Fibroblast of upper back skin (primary cell): ENCODE measurements around the gene RPS2.
"Not testable (repeated sequence)": the region's sequence is repeated elsewhere in the genome, so short reads cannot be mapped to it uniquely, and the experiment has no call there.

Source experiments
- DNase-seq: peaks from one replicate; pipeline ENCODE4 v3.0.0-alpha.2; 2013

Gene RPS2

DNA sequence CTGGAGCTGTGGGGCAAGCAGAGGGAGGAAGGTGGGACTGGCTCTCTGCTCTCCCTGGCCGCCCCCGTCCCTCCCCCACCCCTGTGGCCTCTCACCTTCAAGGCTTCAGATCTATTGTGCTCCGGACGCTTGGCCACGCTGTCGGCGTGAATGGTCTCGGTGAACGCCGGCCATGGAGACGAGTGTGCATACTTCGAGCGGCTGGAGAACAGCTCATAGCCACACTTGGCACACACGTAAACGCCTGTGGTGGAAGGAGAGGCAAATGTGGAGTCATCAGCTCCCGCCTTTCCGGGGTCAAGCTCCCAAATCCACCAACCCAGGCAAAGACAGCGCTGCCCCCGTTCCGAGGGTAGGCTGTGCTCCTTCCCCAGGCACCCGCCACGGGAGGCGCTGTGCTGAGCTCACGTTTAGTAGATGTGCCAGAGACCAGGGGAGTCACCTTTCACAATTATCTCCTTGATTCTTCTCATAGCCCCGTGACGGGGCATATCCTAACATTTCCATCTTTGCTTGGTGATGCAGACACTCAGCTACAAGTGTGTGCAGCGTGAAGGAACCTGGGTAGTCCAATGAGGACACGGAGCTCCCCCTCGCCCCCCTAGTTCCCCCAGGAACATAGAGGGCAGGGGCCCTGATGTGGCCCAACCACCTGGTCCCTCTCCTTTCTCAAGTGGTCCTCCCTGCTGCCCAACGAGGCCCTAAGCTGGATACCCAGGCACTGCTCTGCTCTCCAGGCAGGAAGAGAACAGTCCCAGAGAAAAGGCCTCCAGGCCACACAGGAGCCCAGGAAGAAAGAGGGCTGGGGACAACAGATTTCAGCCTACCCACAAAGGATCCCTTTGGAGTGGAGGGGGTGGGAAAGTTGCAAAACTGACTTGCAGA lies 23.2 kb downstream of the RPS2 start:
- peak; percentile 41 for DNase-seq

DNA sequence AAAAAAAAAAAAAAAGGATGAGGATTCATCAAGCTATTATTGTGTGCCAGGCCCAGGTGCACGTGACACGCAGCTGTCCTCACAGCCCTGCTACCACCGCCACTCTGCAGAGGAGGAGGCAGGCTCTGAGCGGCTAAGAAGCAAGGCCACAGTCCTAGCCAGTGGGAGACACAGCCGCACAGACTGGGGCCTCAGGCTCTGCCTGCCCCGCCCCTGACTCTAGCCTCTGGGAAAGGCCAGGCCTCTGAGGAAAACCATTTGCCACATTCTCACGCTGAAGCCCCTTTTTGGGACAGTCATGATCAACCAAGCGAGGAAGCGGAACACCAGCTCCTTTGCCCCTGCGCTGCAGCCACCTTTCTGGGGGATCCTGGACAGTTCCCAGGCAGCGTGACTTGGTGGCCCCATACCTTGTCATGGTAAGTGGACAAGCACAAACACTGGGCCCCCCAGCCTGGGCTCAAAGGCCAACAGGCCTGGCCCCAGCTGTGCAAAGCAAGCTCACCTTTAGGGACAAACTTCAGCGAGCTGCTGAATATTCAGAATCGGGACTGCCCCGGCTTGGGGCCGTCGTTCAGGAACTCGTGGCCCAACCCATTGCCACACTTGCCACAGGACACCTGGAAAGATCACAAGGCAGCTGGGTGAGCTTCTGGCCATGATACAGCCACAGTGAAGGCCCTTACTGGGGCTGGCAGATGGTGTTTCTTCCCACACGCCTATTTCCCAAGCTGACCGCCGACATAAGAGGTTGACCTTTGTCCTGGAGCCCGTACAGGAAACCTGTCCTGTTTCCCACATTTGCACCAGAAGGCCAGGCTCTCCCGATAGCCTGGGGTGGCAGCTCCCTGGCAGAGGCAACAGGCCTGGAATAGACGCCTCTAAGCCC lies 24.1 kb downstream of the RPS2 start:
- no peak for DNase-seq

DNA sequence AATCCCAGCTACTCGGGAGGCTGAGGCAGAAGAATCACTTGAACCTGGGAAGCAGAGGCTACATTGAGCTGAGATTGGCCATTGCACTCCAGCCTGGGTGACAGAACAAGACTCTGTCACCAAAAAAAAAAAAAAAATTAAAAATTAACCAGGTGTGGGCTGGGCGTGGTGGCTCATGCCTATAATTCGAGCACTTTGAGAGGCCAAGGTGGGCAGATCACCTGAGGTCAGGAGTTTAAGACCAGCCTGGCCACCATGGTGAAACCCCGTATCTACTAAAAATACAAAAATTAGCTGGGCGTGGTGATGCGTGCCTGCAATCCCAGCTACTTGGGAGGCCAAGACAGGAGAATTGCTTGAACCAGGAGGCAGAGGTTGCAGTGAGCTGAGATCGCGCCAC lies 24.8 kb downstream of the RPS2 start:
- DNase-seq = not testable (repeated sequence)

DNA sequence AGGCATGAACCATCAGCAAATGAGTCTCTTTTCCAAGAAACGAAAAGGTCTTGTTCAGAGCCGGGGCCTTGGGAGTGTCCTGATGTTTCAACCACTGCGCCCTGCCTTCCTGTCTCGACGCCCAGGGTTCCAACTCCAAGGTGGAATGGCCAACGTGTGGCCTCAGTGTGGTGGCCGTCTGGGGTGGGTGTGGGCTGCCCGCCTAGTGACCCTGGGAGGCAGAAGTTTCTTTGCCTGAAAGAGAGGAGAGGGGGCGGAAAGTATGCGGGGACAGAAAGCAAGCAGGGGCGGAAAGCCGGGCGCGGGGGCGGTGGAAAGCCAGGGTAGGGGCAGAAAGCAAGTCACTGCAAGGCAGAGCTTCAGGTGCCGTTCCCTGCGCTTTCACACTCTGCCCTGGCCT lies 25.7 kb downstream of the RPS2 start:
- DNase-seq = no peak

DNA sequence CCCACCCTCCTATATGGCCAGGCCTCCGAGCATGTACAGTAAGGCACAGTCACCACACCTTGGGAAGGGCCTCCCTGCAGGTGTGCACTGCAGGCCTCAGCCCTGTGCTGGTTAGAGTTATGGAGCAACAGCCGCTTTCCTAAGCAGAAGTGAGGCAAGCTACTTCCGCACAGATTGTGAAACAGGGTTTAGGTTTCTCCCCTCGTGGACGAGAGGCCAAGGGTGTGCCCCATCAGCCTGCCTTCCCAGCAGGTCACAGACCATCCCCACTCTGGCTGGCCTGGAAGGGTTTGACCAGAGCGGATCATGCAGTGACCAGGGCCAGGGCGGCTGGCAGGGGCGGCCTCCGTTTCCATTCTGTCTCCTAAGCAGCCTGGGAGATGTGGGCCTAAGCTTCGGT lies 26.3 kb downstream of the RPS2 start:
- no peak for DNase-seq

DNA sequence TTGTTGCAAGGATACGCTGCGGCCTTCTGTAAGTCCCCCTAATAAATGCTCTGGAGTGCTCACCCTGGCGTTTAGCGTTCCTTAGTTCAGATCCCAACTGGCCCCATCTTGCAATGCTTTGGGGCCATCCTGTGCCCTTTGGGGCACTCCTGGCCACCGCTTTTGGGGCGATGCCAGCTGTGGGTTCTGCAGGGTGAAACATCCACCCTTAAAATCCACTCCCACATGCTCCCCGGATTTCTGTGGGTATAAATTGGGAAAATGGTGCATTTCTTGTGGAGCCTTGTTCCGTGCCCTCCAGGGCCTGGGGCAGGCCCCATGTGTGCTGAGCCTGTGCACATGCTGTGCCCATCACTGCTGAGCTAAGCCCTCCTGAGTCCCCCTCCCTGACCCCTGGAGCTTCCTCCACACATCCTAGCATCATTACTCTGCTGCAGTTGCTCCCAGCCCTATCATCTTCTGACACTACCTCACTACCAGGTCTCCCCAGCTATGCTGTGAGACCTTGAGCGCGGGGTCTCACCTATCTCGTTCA lies 27.6 kb downstream of the RPS2 start:
- DNase-seq = no peak

DNA sequence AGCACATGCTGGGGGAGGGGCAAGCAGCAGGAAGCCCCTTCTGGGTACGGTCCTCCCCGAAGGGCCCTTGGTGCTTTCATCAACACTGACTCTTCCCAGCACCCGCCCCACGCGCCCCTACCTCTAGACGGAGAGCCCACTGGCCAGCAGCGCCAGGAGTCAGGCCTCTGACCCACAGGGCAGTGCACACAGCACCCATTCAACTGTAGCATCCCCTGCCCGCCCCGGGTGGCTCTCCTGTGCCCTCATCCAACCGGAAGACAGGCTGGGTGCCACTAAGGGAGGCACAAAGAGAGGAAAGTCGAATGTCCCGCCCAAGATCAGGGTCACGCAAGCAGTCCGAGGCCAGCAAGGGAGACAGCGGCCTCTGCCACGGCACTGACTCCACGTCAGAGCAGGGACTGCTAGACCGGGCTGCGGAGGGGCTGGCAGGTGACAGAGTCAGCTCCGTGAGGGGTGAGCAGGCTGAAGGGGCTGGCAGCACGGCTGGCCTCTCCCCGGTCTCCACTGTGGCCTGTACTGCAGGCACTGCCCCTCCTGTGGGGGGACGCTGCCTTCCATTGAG lies 31.4 kb downstream of the RPS2 start:
- no peak for DNase-seq

DNA sequence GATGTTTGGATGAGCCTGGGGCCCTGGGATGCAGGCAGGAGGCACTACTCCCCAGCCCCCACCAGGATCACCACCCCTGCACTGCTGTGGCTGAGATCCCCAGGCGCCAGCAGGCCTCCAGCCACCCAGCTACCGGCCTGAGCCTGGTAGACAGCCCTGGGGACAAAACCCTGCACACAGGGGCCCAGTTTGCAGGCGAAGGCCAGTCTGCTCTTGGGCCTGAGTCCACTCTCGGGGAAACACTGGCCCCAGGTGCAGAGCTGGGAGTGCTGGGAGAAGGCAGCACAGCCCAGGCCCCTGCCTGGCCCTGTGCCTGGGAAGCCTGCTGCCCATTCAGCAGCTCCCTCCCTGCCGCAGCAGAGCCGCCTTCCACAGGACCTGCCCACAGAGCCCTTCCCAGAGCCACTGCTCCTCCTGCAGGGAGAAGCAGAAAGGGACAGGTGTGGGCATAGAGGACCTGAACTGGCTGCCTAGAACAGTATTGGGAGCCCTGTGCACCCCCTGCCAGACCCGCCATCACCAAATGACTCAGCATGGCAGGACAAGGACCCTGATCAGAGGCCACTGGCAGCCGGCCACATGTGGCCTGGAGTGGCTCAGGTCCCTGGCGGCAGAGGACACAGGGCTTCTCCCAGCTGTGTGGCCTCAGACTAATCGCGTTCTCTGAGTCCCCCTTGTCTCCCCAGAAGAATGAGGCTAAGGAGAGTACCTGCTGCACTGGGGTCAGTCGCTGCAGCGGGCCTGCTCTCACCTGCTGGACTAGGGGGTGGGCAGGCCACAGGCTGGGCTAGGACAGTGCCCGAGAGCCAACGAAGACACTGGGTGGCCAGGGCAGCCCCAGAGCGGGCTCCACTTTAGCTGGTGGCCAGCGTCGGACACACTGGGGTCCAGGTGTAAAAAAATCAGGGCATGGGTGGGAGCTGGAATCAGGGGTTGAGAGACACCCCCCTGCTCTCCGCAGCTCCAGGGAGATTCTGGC lies 32.3 kb downstream of the RPS2 start:
- DNase-seq = no peak

DNA sequence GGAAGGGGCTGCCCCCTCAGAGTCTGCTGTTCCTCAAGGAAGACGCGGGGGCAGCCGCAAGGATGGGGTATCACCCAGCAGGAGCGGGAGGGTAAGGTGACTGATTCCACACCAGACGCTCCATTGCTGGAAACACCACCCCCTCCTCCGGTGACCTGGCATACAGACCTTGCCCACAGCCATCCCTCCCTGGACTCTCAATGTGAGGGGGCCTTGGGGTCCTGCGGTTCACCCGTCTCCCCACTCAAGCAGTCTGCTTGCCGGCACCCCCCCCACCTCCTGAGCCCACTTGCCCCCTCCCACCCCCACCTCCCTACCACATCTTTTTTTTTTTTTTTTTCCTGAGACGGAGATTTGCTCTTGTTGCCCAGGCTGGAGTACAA lies 34.3 kb downstream of the RPS2 start:
- no peak for DNase-seq

DNA sequence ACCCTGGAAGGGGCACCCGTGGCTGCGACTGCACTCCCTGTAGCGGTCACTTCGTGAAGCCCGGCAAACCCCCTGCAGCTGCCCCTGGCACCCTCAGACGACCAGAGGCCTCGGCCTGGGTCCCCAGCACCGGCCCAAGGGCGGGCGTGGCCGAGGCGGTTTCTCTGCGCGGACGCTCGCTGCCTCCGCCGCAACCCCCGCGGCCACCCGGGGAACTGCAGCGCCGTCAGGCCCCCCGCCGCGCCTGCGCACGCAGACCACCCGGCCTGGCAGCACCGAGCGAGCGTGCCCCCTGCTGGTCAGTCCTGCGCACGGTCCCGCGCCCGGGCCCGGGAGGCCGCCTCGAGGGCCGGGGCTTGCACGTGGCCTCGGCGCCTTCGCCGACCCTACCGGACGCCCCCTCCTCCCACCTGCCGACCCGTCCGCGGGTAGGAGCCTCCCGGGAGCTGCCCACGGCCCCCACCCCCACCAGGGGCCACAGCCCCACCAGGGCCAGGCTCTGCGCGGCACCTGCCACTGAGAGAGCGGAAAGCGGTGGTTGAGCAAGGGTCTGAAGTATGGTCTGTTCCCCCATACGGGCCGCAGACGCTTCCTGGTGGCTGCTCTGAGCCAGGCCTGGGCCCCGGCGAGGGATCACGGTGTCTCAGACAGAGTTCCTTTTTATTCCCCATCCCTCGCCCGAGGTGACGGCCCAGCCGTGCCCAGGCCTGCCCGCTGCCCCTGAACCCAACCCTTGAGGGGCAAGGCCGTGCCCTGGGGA lies 34.9 kb downstream of the RPS2 start:
- peak; percentile 79 for DNase-seq

DNA sequence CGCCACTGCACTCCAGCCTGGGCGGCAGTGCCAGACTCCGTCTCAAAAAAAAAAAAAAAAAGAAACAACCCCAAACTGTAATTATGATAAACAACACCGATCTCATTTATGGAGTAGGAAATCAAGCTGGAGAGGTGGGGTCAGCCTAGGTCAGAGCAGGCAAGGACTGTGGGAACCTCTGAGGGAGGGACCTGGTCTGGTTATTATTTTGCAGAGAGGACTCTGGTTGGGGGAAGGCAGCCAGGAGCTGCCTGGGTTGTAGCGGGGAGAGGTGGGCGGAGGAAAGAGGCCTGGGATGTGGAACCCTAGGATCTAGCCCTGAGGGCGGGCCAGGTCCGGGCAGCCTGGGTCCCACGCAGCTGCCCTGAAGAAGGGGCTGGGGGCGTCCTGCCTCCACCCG lies 35.5 kb downstream of the RPS2 start:
- DNase-seq = peak; percentile 28

DNA sequence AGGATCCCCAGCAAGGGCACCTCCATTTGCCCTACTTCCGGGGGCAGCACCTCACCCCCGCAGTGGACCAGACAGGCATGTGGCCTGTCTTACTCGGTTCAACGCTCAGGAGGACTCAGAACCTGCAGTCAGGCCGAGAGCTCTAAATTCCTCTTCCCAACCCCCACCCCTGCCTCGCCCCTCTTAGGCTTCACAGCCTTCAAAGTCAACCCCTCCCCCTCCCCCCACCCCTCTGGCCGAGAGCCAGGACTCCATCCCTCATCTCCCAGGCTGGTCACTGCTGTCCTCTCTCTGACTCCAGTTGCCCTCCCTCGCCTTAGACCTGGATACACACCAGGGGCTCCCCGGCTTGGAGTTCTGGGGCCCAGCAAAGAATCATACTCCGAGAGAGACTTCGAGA lies 38.4 kb downstream of the RPS2 start:
- no peak for DNase-seq

DNA sequence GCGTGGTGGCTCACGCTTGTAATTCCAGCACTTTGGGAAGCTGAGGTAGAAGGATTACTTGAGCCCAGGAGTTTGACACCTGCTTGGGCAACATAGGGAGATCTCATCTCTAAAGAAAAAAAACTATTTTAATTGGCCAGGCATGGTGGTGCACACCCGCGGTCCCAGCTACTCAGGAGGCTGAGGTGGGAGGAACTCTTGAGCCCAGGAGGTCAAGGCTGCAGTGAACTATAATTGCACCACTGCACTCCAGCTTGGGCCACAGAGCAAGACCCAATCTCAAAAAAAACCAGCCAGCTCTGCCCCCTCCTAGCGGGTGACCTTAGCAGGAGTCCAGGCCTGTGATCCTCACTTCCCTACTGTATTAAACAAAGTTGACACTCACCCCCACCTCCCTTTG lies 40.5 kb downstream of the RPS2 start:
- no peak for DNase-seq

DNA sequence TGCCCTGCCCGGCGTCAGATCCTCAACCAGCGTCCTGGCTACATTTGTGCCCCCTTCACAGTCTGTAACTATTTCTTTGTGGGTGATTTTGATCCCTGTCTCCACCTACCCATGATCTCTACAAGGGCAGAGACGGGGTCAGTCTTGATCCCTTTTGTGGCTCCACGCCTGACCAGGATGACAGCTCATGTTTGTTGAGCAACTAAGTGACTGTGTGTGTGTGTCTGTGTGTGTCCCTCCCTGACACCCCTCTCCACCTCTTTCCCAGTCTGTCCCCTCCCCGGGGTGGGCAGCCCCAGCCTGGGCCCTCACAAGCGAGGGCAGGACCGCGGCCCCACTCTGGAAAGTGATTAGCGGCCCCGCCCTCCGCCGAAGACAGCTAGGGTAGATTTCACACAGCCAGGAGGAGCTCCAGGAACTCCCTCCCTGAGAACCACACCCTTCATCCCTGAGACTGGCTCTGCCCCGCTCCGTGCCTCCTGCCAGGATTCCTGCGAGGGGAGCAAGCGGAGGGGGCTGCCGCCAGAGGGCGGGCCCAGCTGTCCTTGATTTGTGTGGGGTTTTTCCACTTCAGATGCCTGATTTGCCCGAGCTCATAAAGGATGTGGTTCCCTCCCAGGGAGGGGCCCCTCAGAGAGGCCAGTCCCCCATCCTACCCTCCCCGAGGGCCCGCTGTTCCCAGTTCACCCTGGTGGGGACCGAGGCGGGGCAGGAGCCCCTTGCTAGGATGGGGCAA lies 41.2 kb downstream of the RPS2 start:
- peak; percentile 45 for DNase-seq

DNA sequence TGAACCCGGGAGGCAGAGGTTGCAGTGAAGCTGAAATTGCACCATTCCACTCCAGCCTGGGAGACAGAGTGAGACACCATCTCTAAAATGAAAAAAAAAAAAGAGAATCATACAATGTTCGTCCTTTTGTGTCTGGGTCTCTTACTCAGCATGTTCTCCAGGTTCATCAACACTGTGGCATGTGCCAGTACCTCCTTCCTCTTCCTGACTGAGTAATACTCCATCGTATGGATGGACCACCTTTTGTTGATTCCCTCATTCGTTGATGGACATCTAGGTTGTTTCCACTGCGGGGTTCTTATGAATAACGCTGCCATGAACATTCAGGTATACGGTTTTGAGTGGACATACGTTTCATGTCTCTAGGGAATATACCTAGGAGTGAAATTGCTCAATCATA lies 42.3 kb downstream of the RPS2 start:
- no peak for DNase-seq

DNA sequence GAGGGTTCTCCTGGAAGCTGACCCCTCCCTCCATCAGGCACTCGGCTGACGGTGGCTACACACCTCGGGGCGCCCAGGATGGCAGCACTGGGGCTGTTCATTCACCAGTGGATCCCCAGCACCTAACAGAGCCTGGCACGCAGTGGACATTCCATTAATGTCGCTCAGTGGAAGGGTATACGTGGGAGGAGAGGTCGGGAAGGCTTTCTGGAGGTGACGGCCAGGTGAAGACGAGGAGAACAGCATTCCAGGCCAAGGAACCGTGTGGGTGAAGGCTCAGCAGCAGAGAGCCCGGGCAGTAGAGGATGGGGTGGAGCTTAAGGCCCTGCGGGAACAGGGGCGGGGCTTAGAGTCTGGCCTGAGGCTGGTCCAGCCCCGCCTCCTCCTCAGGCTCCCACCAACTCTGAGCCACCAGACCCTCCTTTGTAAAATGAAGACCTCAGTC lies 43.9 kb downstream of the RPS2 start:
- no peak for DNase-seq

DNA sequence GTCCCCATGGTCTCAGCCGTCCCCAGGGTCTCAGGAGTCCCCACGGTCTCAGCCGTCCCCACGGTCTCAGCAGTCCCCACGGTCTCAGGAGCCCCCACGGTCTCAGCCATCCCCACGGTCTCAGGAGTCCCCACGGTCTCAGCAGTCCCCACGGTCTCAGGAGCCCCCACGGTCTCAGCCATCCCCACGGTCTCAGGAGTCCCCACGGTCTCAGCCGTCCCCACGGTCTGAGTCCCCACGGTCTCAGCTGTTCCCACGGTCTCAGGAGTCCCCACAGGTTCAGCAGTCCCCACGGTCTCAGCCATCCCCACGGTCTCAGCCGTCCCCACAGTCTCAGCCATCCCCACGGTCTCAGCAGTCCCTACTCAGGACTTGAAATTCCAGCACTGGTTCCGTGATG lies 44.5 kb downstream of the RPS2 start:
- not testable (repeated sequence) for DNase-seq

DNA sequence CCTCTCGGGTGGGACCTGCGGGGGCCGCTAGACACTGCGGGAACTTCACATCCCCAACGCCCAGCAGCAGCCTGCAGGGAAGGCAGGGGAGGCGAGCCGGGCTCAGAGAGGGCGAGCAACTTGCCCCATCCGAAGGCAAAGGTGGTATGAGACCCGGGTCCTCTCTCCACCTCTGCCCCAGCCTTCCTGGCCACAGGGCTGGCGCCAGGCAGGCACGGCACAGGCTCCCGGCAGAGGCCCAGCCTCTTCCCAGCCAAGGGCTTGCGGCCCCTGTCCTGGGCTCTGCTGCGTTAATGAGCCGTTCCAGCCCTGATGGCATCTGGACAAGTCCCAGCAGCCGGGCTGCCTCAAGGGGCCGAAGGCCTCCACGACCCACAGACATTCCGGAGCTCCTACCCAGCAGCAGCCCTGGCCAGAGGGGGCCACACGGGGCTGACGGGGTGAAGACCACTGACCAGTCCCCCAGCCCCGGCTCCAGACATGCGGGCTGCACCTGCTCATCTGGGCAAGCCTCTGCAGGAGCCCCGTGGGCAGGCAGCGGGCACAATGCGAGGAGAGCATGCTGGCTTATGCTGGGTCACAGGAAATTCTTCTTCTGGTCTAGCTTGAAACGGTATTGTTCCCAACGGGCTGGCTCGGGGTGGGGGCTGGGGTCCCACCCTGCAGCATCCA lies 45.2 kb downstream of the RPS2 start:
- no peak for DNase-seq

DNA sequence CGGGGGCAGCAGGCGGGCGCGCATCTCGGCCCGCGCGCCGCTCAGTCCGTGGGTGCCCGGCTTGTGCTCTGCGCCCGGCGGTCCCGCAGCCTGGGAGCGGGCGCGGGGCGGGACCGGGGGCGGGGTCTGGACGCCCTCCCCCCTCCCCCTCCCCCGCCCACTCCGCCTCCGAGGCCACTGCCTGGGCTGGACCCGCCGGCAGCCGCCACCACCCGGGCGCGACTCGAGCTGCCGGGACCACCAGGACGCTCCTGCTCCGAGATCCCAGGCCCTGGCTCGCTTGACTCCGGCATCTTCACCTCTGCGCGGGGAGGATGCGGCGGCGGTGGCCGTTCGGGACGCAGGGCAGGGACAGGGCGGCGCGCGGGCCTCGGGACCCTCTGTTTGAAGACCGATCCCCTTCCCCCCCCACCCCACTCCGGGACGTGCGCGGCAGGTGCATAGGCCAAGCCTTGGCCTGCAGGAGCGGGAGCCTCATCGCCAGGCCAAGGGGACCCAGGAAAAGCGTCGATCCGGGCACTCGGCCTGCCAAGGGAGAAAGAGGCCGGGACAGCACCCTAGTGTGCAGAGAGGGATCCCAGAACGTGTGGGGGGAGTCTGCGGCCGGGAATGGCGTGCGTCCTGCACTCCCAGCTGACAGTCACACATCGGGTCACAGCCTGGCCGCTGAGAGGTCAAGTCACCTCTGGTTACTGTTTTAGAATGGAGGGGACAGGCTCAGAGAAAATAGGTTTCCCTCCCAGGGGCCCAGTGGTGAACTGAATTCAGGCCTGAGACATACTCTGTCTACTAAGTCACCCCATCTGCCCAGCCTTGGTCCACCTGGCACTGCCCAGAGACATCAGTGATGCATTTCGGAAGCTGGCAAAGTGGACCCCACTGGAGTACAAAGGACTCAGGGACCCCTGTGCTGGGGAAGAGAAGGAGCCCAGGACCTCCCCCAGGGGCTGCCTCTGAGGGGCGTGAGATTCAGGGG lies 46.0 kb downstream of the RPS2 start, which contains the start of gene HS3ST6:
Gene HS3ST6, minus strand, starts transcription at position 65 of the 976 bp plus-strand sequence. CDS start 92 bp downstream, outside the sequence.
- DNase-seq = no peak
